GM19099 (cell line): ENCODE data around the gene MGAT4C.

Source experiments
- POLR2A ChIP-seq: IDR thresholded peaks from 3 replicates; pipeline ENCODE4 v1.6.1; 2011; ENCODE audit warnings: low read depth; ENCODE audit not compliant: insufficient read length; ENCODE audit errors: extremely low read depth

MGAT4C gene

DNA sequence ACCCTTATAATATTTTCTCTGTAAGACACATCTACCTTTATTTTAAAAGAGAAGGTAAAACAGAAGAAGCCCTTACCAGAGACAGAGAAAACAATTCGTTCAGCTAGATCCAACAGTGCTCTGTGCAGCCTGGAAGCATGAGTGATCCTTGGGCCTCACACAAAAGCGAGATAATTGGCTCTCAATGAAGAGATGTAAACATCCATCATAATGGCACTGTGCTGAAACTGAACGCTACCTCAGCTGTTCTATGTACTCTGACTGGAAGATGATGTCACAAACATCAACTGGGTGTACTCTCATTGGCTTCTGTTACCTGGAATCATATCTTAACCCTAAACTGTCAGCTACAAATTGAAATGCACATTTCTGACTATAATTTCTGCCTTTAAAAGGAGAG, at the start of gene MGAT4C:
Gene MGAT4C, minus strand, starts transcription at position 229 of the 400 bp plus-strand sequence.
- TF ChIP-seq POLR2A: no peak

DNA sequence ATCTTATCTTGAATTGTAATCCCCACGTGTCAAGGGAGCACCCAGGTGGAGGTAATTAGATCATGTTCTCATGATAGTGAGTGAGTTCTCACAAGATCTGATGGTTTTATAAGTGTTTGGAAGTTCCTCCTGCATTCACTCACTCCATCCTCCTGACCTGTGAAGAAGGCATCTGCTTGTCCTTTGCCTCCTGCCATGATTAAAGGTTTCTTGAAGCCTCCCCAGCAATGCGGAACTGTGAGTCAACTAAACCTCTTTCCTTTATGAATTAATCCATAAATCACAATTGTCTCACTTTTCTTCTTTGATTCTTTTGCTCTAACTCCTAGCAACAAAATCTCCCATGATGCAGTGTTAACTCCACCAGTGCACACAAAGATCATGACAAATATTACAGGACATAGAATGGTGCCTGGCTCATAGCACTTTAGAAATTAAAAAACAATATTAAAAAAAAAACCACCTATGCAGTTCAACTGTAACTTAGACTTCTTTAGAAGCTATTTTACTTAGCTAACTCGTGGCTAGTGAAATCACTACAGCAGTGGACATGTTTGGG, 37.6 kb upstream of the MGAT4C start:
- no peak for TF ChIP-seq POLR2A

DNA sequence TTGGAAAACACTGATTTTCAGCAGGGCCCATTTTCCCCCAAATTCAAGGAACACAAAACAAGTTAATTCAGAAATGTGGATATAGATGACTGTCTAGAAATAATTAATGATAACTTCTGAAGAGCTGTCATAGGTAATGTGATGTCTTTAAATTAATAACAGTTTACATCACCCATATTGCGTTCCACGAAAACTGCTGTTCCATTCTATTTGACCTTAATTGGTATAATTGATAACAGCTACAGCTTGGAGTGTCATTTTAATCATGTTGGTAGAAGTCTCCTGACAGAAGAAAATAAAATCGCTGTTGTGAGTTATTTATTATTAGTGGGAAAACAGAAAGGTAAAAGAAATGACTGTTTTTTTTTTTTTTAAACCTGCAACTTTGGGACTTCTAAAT, 36.3 kb upstream of the MGAT4C start:
- TF ChIP-seq POLR2A: no peak

DNA sequence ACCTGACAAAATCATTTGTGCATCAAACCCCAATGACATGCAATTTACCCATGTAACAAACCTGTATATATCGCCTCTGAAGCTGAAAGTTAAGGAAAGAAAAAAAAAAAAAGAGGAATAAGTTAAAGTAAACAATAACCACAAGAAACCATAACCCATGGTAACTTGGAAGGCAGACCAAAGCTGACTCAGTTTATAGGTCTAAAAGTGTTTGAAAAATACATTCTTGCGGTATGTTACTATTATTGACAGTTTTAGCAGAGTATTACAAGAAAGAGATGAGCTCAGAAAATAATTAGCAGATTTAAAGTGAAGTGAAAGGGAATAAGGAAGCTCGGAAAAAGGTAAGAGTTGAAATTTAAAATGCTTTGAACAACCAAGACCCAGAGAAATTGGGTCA, 34.4 kb upstream of the MGAT4C start:
- TF ChIP-seq POLR2A: no peak

DNA sequence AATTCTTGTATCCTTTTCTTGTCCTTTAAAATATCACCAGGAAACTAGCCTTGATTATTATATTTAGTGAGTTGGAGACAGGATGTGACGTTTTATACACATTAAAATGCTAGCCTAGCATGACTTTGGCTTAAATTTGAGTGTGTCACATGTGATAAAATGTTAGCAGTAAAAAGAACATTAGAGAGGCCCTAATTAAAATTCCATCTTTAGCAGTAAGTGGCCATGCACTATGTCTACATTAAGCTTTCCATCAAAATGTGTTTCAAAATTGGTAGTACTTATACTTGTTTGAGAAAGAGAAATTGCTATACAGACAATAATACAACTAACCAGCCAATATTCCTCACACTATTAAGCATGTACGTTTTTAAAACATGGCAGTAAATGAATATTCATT, 29.9 kb upstream of the MGAT4C start:
- no peak for TF ChIP-seq POLR2A

DNA sequence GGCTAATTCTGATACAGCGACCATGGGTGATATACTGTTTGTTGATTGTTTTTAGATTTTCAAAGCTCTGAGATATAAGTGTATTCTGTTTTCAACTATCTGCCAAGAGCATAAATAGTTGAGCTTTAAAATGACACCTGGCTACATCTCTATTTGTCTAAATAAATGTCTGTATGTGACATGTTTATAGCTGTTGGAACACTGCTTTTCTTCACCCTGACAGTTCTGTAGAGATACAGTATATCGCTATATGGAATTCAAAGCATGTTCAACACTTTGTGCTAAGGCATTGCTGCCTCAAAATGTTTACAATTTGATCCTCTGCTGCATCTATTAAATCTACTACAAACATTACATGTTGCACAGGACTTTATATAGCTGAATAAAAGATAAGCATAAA, 27.4 kb upstream of the MGAT4C start:
- no peak for TF ChIP-seq POLR2A

DNA sequence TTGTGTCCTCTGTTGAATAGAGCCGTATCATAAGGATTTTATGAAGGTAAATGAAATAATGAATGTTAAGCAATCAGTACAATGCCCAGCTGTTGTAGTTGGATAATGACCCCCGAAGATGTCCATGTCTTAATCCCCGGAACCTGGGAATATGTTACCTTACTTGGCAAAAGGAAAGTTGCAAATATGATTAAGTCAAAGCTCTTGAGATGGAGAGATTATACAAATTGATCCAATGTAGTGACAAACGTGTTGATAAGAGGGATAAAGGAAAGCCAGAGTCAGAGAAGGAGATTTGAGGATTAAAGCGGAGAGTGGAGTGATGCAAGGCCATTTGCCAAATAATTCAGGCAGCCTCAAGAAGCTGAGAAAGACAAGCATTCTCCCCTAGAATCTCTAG, 19.2 kb upstream of the MGAT4C start:
- no peak for TF ChIP-seq POLR2A

DNA sequence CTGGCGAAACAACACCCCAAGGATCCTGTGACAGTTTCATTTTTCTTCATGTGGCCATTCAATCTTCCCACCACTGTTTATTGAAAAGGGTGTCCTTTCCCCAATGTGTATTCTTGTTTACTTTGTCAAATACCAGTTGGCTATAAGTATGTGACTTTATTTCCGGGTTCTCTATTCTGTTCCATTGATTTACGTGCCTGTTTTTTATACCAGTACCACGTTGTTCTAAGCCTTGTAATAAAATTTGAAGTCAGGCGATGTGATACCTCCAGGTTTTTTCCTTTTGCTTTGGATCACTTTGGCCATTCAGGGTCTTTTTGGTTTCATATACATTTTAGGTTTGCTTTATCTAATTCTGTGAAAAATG, 9.1 kb upstream of the MGAT4C start:
- TF ChIP-seq POLR2A: no peak

DNA sequence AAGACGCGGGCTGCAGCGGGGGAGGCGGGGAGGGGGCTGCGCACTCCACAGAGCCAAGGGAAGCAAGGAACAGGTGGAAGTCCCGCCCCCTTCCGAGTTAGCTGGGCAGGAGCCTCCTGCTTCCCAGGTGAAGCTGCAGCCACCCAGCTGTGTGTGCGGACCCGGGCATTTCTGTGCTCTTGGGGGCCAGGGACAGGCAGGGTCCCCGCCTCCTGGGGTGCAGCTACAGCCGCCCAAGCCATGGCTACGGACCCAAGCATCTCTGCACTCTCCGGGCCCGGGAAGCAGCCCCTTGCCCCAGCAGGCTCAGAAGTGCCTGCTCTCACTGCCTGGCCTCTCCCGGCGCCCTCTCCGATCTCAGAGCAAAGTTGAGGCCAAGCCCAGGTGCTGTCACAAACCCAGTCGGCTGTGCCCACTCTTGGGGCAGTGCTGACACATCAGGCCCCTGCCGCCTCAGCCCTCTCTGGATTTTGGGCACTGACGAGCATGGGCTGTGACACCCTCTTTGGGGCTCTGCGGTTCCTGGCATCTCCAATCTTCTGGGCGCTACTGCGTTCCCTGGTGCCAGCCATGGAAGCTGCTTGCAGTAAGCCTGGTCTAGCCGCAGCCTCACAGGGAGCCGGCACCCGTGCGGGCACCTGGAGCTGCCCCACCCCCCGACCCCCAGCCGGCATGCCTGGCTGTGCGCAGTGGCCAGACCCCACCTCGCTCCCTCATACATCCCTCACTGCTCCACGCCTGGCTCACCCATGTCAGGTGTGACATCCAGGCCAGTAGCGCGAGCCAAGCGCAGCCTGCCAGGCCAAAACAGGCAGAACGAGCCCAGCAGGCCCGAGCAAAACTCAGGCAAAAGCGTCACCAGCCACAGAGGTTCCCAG, 8.5 kb upstream of the MGAT4C start:
- TF ChIP-seq POLR2A: no peak

DNA sequence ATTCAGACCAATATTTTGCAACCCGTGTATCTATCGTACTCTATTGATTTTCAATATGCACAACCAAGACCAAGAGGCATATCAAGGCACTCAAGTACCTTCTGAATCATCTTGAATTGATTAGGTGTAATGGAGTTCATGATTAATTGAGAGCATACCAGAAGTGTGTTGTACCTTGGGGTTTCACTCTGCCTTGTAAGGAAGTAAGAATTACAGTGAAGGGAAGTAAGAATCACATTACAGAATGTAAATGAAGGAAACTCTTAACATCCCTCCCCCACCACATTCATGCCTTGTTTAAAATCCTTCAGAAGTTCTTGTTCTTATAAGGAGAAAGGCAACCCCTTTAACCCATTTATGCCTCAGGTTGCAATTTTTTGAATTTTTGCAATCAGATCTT, 5.4 kb upstream of the MGAT4C start:
- no peak for TF ChIP-seq POLR2A

DNA sequence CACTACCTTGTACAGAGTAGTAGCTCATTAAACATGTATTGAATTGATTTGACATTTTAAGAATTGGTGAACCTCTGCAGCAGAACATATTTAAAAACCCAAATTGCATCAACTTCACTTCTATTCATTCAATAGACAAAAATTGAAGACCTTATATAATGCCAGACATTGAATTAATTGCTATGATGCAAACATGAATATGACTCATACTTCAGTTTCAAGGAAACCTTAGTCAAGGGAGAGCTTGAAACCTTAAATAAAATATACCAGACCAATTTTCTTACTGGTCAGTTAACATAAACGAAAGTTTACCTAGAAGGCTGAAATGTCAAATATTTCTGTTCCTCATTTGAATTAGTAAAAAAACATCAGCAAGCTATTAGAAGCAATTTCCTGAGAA, 5.0 kb upstream of the MGAT4C start:
- no peak for TF ChIP-seq POLR2A

DNA sequence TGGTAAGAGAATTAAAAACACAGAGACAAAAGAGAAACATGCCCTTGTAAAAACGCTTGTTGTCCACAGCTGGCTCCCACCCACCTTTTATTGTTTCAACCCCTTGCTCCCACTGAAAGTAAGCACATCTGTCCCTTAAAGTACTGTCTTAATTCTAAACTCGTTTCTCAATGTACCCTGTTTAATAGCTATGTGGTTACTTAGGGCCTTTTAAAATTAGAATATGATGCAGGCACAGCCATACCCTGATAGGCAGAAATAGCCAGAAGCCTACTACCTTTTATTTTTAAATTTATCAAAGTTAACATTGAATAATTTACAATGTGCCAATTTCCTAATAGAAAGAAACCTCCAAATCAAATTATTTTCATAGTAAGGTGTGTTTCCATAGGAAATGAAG, 4.0 kb upstream of the MGAT4C start:
- no peak for TF ChIP-seq POLR2A

DNA sequence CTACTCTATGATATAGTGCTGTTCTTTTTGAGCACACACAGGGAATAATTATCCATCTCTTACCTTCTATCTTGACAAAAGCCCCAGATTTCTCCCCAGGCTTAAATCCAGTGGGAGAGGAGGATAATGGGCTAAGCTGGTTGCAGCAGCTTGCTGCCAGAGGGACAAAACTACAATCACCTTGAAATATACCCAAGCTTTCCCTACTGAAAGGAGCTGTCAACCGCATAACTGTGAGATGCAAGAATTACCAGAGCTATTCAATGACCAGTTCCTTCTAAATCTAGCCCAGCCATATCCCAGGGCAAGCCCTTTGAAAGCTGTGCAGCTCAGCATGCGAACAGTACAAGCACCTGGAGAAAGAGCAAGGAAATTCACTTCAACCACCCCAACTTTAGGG, 943 bp upstream of the MGAT4C start:
- TF ChIP-seq POLR2A: no peak

DNA sequence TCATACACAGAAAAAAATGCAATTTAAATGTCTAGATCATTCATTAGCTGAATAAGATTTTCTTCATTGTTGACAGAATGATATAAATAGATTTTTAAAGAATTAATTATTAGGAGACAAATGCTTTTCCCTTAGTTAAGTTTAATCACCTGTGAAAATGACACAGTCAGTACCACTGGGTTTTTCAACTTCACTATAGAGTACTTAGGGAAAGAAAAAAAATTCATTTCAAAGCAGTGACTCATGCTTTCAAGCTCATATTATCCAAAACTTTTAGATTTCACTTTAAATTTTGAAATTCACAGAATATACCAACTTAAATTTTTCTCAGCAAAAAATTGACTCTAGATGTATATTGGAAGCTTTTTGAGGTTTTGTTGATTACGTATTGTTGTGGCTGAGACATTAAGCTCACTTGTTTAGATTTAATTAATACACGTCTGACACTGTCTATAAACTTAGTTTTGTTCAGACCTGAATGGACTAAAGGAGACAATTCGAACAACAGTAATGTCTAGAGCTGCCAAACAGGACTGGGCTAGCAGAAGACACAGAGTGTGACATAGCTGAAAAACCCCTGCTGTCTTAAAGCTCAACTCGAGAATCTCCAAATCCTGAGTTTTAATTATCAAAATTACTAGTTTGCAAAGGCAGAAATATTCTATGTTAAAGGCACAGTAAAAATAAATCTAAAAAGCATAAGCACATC, 1.6 kb downstream of the MGAT4C start:
- no peak for TF ChIP-seq POLR2A

DNA sequence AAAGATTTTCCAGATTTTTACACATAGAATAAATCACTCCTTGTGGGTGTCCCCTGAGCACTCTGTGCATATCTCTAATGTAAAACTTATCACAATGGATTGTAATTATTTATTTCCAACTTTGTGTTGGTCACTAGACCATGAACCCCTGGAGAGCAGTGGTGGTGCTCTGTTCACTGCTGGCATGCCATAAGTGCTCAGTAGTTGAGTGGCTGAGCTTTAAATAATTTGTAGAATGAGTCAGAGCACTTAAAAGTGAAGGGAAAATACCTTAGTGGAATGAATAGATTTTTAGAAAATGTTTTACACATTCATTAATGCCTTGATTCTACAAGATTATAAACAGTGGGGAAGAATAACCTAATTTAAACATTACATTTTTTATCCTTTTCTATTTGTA, 6.3 kb downstream of the MGAT4C start:
- TF ChIP-seq POLR2A: no peak

DNA sequence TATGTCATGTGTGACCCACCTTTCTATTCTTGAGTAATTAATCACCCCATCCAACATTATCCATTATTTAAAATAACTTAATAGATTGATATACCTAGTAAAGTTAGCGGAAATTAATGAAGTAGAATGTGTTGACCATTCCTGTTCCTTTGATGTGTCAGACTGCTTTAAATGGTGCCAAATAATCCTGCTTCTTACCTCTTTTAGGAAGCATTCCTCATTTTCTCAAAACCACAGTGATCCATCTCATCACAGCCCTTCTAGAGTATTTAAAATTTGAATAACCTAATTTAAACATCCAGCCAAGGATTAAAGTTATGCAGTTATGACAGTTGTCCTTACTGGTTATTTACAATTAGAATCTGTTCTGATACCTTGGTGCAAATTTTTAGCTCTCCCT, 6.9 kb downstream of the MGAT4C start:
- TF ChIP-seq POLR2A: no peak
